HG03175 (cell line): ENCODE measurements around the gene FHL2.

Experiments used
- ATAC-seq: cut with Tn5 transposase; IDR thresholded peaks from one replicate; pipeline ENCODE4 v1.9.1; 2021; ENCODE audit warnings: mild to moderate bottlenecking, moderate library complexity; ENCODE audit not compliant: unreplicated experiment

The FHL2 gene

GRCh38 chr2:105321875-105322646, 76.8 kb downstream of the FHL2 start:
- no peak for ATAC-seq

- no peak for ATAC-seq
These were observed 78.1 kb downstream of the FHL2 start for GRCh38 chr2:105320651-105321215.

GRCh38 chr2:105317937-105318336, 80.9 kb downstream of the FHL2 start:
- ATAC-seq = no peak

GRCh38 chr2:105315314-105315713, 83.5 kb downstream of the FHL2 start:
- peak; percentile 59 for ATAC-seq

DNA sequence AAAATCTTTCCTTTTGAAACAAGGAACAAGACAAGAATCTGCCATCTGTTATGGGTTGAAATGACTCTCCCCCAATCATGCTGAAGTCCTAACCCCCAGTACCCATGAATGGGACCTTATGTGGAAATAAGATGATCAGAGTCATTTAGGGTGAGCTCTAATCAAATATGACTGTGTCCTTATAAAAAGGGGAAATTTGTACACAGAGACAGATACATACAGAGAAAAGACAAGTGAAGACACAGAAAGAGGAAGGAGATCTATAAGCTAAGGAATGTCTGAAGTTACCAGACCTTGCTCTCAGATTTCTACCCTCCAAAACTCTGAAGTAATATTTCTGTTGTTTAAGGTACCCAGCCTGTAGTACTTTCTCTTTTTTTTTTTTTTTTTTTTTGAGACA, 85.0 kb downstream of the FHL2 start:
- ATAC-seq = no peak
